OCI-LY1 (cell line): ENCODE measurements around the gene SLC25A4.

ENCODE experiments used
- EZH2 ChIP-seq: fragments of 200-600 bp; sonication (generic), shearing (Covaris generic); IDR thresholded peaks from 2 replicates; pipeline ENCODE4 v1.8.0; 2017; ENCODE audit warnings: borderline replicate concordance, mixed run types, mild to moderate bottlenecking, antibody characterized with exemption, low read length, moderate library complexity, mixed read lengths
- TF ChIP-seq, protein P1 (sequence below): fragments of 200-600 bp; sonication (generic), shearing (Covaris generic); IDR thresholded peaks from 2 replicates; pipeline ENCODE4 v1.5.1; 2017; ENCODE audit warnings: mild to moderate bottlenecking, antibody characterized with exemption, low read length, moderate library complexity, mixed read lengths

DNA sequence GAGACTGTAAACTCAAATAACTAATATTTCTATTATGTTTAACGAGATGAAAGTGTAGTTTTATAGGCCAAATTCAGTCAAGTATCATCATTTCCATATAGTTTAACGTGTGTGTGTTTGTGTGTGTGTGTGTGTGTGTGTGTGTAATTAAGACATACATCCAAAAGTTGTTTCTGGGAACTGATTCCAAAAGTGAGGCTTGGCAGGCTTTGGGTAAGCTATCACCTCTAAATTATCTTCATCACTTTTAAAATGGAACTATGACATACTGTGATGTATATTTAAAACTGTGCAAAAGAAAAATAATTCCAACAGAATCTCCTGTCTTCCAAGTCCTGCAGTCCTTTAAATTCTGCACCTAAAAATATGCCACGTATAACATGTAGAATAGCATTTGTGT lies 19.1 kb upstream of the SLC25A4 start:
- TF ChIP-seq, protein P1, sequence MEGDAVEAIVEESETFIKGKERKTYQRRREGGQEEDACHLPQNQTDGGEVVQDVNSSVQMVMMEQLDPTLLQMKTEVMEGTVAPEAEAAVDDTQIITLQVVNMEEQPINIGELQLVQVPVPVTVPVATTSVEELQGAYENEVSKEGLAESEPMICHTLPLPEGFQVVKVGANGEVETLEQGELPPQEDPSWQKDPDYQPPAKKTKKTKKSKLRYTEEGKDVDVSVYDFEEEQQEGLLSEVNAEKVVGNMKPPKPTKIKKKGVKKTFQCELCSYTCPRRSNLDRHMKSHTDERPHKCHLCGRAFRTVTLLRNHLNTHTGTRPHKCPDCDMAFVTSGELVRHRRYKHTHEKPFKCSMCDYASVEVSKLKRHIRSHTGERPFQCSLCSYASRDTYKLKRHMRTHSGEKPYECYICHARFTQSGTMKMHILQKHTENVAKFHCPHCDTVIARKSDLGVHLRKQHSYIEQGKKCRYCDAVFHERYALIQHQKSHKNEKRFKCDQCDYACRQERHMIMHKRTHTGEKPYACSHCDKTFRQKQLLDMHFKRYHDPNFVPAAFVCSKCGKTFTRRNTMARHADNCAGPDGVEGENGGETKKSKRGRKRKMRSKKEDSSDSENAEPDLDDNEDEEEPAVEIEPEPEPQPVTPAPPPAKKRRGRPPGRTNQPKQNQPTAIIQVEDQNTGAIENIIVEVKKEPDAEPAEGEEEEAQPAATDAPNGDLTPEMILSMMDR, result no peak
- no peak for TF ChIP-seq EZH2
